GM21723 (cell line): ENCODE results near the gene ARHGEF37.
"Not testable (repeated sequence)": the region's sequence is repeated elsewhere in the genome, so short reads cannot be mapped to it uniquely, and the experiment has no call there.

Source experiments
- ATAC-seq: cut with Tn5 transposase; IDR thresholded peaks from one replicate; pipeline ENCODE4 v1.9.1; 2021; ENCODE audit warnings: mild to moderate bottlenecking, moderate library complexity; ENCODE audit not compliant: unreplicated experiment

ARHGEF37 gene

GRCh38 chr5:149581192-149581861 lies at the start of gene ARHGEF37:
Gene ARHGEF37 (plus strand): TSS chr5:149581498. CDS start chr5:149597770, 16,272 bp downstream.
- no peak for ATAC-seq

- no peak for ATAC-seq
Measured at GRCh38 chr5:149532413-149532812, 48.9 kb upstream of the ARHGEF37 start.

GRCh38 chr5:149535787-149536186 lies 45.5 kb upstream of the ARHGEF37 start:
- ATAC-seq, result not testable (repeated sequence)

- no peak for ATAC-seq
Measured at GRCh38 chr5:149537374-149537975, 43.8 kb upstream of the ARHGEF37 start.

- no peak for ATAC-seq
Measured at GRCh38 chr5:149540089-149540488, 41.2 kb upstream of the ARHGEF37 start.

- no peak for ATAC-seq
Measured at GRCh38 chr5:149541893-149542292, 39.4 kb upstream of the ARHGEF37 start.

- ATAC-seq, result no peak
Measured at GRCh38 chr5:149543361-149544027, 37.8 kb upstream of the ARHGEF37 start.

GRCh38 chr5:149544028-149544420 lies 37.3 kb upstream of the ARHGEF37 start:
- ATAC-seq, result no peak

- no peak for ATAC-seq
Measured at GRCh38 chr5:149545327-149545726, 36.0 kb upstream of the ARHGEF37 start.

- no peak for ATAC-seq
Measured at GRCh38 chr5:149546974-149547373, 34.3 kb upstream of the ARHGEF37 start.

GRCh38 chr5:149549461-149550267 lies 31.6 kb upstream of the ARHGEF37 start:
- ATAC-seq, result peak; percentile 36

GRCh38 chr5:149550268-149550583 lies 31.1 kb upstream of the ARHGEF37 start:
- no peak for ATAC-seq

GRCh38 chr5:149550594-149551226 lies 30.6 kb upstream of the ARHGEF37 start:
- no peak for ATAC-seq

- ATAC-seq, result peak; percentile 89
Measured at GRCh38 chr5:149551227-149552037, 29.9 kb upstream of the ARHGEF37 start, which contains the start of gene CSNK1A1. Gene CSNK1A1 (minus strand): TSS chr5:149551439. CDS start chr5:149550964, 475 bp downstream.

GRCh38 chr5:149552038-149552494 lies 29.2 kb upstream of the ARHGEF37 start:
- no peak for ATAC-seq

- no peak for ATAC-seq
Measured at GRCh38 chr5:149552553-149553160, 28.6 kb upstream of the ARHGEF37 start.

GRCh38 chr5:149559706-149560105 lies 21.6 kb upstream of the ARHGEF37 start:
- ATAC-seq, result no peak

GRCh38 chr5:149561848-149562247 lies 19.4 kb upstream of the ARHGEF37 start:
- no peak for ATAC-seq

GRCh38 chr5:149563466-149563865 lies 17.8 kb upstream of the ARHGEF37 start:
- no peak for ATAC-seq
